H1 (cell line): ENCODE measurements around the gene CBLB.

Experiments used
- CHD2 ChIP-seq: IDR thresholded peaks from 2 replicates; pipeline ENCODE4 v1.6.1; 2012; ENCODE audit warnings: low read length, improper control_type of control experiment
- EGR1 ChIP-seq: IDR thresholded peaks from 2 replicates; pipeline ENCODE4 v1.6.1; 2011; ENCODE audit warnings: low read depth, low read length, borderline replicate concordance
- FOSL1 ChIP-seq: IDR thresholded peaks from 2 replicates; pipeline ENCODE4 v1.6.1; 2011; ENCODE audit warnings: mild to moderate bottlenecking, low read depth, low read length, moderate library complexity; ENCODE audit not compliant: insufficient read depth
- JUND ChIP-seq: IDR thresholded peaks from 2 replicates; pipeline ENCODE4 v1.6.1; 2011; ENCODE audit warnings: mild to moderate bottlenecking, improper control_type of control experiment, low read length
- MAFK ChIP-seq: IDR thresholded peaks from 2 replicates; pipeline ENCODE4 v1.6.1; 2012; ENCODE audit warnings: low read depth, mild to moderate bottlenecking, improper control_type of control experiment, low read length
- PHF8 ChIP-seq: fragments of 200-600 bp; sonication (generic); conservative IDR thresholded peaks from 2 replicates; pipeline ENCODE4 v1.7.1; 2012; ENCODE audit warnings: low read depth, mild to moderate bottlenecking, inconsistent platforms, low read length, moderate library complexity
- POLR2A ChIP-seq, 2 experiments: IDR thresholded peaks; 1 replicate in 1 of 2; 2 replicates in 1 of 2; pipeline ENCODE4 v1.6.1; 2011; ENCODE audit warnings: low read depth in 2 of 2, low read length in 2 of 2, mild to moderate bottlenecking in 2 of 2; ENCODE audit errors: control extremely low read depth in 1 of 2
- POLR2AphosphoS5 ChIP-seq: IDR thresholded peaks from 2 replicates; pipeline ENCODE4 v1.6.1; 2011; ENCODE audit warnings: low read depth, low read length
- SUZ12 ChIP-seq: fragments of 200-600 bp; sonication (generic); IDR thresholded peaks from 2 replicates; pipeline ENCODE4 v1.6.1; 2012; ENCODE audit warnings: mild to moderate bottlenecking, inconsistent platforms, low read length, moderate library complexity, mixed read lengths
- TAF1 ChIP-seq: IDR thresholded peaks from 2 replicates; pipeline ENCODE4 v1.6.1; 2011; ENCODE audit warnings: mild to moderate bottlenecking, low read depth, low read length
- ZNF274 ChIP-seq: IDR thresholded peaks from 2 replicates; pipeline ENCODE4 v1.7.0; 2012; ENCODE audit warnings: low read length, borderline replicate concordance; ENCODE audit errors: extremely low read depth
- TF ChIP-seq, protein P1 (sequence below), 3 experiments: IDR thresholded peaks; 1 replicate in 2 of 3; 2 replicates in 1 of 3; pipeline versions ENCODE4 v1.5.1 to v1.6.1; 2011; ENCODE audit warnings: low read length in 3 of 3, mild to moderate bottlenecking in 3 of 3, inconsistent platforms in 2 of 3, low read depth in 1 of 3, moderate library complexity in 1 of 3; ENCODE audit not compliant: insufficient read depth in 1 of 3; ENCODE audit errors: control extremely low read depth in 1 of 3
- TF ChIP-seq, protein P2 (sequence below): IDR thresholded peaks from 2 replicates; pipeline ENCODE4 v1.6.1; 2012; ENCODE audit warnings: inconsistent platforms

DNA sequence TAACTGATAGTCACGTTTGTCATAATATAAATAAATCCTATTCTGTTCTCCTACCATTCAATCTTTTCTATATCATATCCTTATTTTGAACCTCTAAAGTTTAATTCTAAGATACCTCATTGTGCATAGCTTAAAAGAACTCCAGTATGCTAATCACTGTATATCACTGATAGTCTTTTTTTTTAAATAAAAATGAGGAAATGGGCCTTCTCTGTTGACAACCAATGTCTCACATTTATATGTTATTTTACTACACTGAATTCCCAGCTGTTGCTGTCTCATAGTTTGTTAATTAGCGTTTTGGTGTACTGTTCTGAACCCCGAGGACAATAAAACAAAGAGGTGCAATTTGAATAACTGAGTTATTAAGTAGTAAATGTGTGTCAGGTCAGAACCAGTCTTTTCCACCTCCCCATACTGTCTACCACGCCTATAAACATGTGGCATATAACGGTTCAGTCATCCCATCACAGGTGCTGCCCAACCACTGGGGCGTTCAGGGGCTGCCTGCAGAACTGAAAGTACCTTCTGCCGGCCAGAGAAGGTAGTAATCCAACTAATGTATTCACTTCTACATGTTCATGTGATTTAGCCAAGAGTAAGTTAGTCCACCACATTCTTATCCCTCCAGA is 14.9 kb downstream of the CBLB start:
- TF ChIP-seq POLR2A (IDR thresholded peaks at IDR 0.05; ENCODE audit: control extremely low read depth in 1 of 2, low read depth in 2 of 2, low read length in 2 of 2) (no peak), EGR1 (no peak), ZNF274 (no peak), JUND (no peak), TAF1 (no peak), PHF8 (no peak), FOSL1 (no peak), MAFK (no peak), CHD2 (no peak), POLR2AphosphoS5 (no peak), SUZ12 (no peak)
- TF ChIP-seq, protein P1, sequence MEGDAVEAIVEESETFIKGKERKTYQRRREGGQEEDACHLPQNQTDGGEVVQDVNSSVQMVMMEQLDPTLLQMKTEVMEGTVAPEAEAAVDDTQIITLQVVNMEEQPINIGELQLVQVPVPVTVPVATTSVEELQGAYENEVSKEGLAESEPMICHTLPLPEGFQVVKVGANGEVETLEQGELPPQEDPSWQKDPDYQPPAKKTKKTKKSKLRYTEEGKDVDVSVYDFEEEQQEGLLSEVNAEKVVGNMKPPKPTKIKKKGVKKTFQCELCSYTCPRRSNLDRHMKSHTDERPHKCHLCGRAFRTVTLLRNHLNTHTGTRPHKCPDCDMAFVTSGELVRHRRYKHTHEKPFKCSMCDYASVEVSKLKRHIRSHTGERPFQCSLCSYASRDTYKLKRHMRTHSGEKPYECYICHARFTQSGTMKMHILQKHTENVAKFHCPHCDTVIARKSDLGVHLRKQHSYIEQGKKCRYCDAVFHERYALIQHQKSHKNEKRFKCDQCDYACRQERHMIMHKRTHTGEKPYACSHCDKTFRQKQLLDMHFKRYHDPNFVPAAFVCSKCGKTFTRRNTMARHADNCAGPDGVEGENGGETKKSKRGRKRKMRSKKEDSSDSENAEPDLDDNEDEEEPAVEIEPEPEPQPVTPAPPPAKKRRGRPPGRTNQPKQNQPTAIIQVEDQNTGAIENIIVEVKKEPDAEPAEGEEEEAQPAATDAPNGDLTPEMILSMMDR (IDR thresholded peaks at IDR 0.05; ENCODE audit: control extremely low read depth in 1 of 3, insufficient read depth in 1 of 3, low read depth in 1 of 3, low read length in 3 of 3) = no peak
- TF ChIP-seq, protein P2, sequence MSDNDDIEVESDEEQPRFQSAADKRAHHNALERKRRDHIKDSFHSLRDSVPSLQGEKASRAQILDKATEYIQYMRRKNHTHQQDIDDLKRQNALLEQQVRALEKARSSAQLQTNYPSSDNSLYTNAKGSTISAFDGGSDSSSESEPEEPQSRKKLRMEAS = no peak
